ENCODE data around the gene GOLGB1.

GOLGB1 gene

DNA sequence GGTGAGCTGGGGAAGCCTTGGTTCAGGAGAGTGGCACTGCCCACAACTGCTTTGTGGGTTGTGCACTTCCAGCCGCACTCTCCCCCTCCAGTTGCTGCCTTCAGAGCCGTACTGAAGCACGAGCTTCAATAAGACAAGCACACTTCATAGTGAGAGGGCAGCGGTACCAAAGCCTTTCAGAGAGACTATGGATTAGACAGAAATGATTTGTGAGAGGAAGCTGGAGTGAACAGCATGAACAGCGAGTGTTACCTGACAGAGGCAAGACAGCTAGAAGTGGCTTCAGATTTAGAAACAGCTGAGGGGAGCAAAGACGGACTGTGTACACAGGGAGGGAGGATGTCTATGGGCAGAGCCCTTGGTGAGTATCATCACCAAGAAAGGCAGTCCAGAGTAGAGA is 119.9 kb downstream of the GOLGB1 start:
- no peak for DNase-seq (ENCODE audit: low spot score)

DNA sequence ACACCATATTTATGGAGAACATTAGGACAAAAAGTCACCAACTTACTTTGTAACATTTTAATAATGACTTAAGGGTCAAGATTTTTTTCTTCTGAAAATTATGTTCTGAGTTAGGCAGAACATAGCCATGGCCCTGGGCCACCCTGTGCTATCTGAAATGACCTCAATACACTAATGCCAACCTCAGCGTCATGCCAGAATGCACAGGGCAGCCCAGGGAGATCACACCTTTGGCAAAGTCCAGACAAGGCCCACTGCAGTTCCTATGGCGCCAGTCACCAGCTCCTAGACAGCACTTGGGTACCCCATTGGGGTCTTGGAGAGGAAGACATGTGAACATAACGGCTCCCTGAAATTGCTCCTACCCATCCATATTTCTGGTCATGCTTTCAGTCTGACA is 121.9 kb downstream of the GOLGB1 start:
- DNase-seq (ENCODE audit: low spot score): no peak

DNA sequence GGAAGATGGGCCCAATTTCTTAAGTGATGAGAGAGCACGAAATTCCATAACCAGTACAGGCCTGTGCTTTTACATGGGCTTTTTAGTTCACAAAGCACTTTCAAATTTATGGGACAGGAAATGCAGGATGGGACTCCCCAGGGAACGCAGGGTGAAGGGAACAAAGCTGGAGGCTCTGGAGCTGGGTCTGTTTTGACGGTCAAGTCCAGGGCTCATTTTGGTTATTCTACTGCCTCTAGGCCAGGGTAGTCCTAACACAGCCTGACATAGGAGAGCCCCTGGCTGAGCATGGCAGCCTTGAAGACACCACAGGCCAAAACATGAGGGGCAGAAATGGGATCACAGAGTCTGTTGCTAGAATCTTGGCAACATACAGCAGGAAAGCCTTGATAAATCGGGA is 122.3 kb downstream of the GOLGB1 start:
- DNase-seq (ENCODE audit: low spot score): no peak

DNA sequence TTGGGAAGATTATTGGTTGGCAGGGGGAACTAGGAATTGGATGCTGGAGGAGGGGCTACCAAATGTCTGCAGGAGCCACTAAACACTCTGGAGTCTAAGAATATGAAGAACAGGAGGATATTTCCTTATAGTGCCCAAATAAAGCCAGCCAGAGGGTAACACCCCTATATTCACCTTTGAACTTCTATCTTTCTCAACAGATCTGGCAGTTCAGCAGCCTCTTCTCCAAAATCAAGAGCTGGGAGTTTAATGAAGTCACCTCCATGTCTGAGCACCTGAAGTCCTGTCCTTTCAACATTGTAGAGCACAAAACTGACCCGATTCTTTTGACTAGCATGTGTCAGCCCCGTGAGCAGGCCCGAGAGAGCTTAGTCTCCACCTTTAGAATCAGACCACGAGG is 123.0 kb downstream of the GOLGB1 start:
- no peak for DNase-seq (ENCODE audit: low spot score)

DNA sequence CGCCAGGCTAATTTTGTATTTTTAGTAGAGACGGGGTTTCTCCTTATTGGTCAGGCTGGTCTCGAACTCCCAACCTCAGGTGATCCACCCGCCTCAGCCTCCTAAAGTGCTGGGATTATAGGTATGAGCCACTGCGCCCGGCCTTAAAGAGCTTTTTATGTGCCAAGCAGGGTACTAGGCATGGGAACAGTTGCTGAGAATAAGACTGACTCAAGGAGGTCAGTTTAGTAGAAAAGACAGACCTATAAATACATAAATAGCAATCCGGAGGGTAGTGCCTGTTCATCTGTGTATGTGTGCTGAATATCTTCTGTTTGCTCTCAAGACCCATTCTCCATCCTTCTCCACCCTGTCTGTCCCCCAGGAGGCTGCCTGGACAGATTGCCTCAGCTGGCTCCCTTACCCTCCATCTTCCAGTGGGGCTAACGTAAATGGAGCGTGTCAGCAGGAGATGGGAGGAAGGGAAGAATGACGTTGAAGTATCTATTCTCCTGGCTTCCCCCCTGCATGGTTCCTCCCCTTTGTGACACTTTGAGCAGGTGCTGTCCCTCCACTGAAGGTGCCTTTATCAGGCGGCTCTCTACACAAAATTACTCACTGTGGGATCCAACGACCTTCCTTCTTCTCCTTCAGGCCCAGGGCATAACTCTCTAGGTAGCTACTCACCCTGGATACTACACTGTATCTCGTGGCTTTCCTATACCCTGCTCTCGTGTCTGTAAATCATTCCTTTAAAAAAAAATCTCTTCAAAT is 125.2 kb downstream of the GOLGB1 start:
- DNase-seq (ENCODE audit: low spot score): no peak

DNA sequence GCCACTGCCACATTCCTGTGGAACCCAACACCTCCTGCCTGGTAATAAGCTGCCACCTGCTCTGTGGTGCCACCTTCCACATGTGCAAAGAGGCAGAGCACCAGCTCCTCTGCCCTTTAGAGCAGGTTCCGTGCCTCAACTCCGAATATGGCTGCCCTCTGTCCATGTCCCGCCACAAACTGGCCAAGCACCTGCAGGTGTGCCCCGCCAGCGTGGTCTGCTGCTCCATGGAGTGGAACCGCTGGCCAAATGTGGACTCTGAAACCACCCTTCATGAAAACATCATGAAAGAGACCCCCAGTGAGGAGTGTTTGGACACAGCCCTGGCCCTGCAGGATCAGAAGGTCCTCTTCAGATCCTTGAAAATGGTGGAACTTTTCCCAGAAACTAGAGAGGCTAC is 128.1 kb downstream of the GOLGB1 start:
- no peak for DNase-seq (ENCODE audit: low spot score)

DNA sequence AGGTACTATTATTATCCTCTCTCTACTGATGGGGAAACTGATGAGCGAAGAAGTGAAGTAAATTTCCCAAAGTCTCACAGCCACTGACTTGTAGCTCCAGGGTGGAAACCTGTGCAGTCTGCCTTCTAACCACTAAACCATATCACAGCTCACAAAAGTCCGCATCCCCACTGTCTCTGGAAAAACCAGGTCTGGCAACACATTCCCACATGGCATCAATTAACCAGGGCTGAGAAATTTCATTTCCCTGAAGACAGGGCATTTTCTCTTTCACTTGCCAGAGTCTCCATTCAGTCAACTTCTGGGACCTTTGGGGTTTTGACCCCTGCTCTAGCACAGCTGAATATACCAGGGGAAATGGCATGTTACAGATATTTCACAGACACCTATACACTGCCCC is 129.8 kb downstream of the GOLGB1 start:
- no peak for DNase-seq (ENCODE audit: low spot score)

Data from AG08396 (cell line).